Measurements from ENCODE around the gene EIF4E2.

EIF4E2 gene

DNA sequence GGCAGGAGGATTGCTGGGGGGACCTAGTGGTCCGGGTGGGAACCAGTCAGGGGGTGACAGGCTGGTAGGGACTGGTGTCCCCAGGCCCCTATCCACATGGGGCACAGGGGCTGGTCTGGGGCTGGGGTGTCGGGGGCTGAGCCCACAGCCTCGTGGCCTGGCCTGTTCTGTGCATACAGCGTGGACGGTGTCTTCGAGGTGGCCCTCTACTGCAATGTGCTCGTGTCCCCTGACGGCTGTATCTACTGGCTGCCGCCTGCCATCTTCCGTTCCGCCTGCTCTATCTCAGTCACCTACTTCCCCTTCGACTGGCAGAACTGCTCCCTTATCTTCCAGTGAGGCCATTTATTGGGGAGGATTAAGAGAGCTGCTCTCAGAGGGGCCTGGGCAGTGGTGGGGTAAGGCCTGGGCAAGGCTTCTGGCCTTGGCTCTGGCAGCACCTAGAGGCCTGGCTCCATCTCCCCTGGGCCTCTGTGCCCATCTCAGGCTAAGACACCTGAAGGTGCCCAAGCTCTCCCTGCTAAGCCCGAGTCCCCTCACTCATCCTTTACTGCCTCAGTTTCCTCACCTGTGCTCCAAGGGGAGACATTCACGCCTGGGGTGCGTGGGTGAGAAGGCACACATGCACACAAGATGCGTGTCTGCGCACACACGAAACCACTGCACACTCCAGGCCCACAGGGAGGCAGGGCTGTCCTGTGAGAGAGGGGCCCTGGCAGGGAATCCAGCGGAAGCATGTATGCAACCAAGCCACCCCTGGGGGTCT, 9.1 kb upstream of the EIF4E2 start:
- H4K20me1 ChIP-seq (ENCODE audit: insufficient read depth, low read length): no peaks in the 10 kb centered on the region
- H3K4me3 ChIP-seq (ENCODE audit: low read length): no peak overlapping the region
- no peaks in the 10 kb centered on the region for H3K36me3 ChIP-seq (replicated peaks; ENCODE audit: low read depth, low read length)
- no peak overlapping the region for H3K27ac ChIP-seq (ENCODE audit: low read length)
- H3K9me3 ChIP-seq (ENCODE audit: insufficient read depth, low read length): no peaks in the 10 kb centered on the region
- H3K79me2 ChIP-seq (ENCODE audit: low read length): no peaks in the 10 kb centered on the region
- H3K27me3 ChIP-seq (ENCODE audit: low read depth, low read length): no peaks in the 10 kb centered on the region
- no peaks in the 10 kb centered on the region for H3K4me1 ChIP-seq (ENCODE audit: low read length)
- H3K4me2 ChIP-seq (ENCODE audit: low read length): no peak overlapping the region
- TF ChIP-seq, protein P1, sequence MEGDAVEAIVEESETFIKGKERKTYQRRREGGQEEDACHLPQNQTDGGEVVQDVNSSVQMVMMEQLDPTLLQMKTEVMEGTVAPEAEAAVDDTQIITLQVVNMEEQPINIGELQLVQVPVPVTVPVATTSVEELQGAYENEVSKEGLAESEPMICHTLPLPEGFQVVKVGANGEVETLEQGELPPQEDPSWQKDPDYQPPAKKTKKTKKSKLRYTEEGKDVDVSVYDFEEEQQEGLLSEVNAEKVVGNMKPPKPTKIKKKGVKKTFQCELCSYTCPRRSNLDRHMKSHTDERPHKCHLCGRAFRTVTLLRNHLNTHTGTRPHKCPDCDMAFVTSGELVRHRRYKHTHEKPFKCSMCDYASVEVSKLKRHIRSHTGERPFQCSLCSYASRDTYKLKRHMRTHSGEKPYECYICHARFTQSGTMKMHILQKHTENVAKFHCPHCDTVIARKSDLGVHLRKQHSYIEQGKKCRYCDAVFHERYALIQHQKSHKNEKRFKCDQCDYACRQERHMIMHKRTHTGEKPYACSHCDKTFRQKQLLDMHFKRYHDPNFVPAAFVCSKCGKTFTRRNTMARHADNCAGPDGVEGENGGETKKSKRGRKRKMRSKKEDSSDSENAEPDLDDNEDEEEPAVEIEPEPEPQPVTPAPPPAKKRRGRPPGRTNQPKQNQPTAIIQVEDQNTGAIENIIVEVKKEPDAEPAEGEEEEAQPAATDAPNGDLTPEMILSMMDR (IDR thresholded peaks at IDR 0.05; ENCODE audit: low read depth, low read length): no peak
- no peak for TF ChIP-seq EZH2phosphoT487 (IDR thresholded peaks at IDR 0.05; ENCODE audit: low read depth)
- no peak overlapping the region for H2AFZ ChIP-seq (ENCODE audit: low read depth, low read length)
- no peak overlapping the region for H3K9ac ChIP-seq (ENCODE audit: low read length)

DNA sequence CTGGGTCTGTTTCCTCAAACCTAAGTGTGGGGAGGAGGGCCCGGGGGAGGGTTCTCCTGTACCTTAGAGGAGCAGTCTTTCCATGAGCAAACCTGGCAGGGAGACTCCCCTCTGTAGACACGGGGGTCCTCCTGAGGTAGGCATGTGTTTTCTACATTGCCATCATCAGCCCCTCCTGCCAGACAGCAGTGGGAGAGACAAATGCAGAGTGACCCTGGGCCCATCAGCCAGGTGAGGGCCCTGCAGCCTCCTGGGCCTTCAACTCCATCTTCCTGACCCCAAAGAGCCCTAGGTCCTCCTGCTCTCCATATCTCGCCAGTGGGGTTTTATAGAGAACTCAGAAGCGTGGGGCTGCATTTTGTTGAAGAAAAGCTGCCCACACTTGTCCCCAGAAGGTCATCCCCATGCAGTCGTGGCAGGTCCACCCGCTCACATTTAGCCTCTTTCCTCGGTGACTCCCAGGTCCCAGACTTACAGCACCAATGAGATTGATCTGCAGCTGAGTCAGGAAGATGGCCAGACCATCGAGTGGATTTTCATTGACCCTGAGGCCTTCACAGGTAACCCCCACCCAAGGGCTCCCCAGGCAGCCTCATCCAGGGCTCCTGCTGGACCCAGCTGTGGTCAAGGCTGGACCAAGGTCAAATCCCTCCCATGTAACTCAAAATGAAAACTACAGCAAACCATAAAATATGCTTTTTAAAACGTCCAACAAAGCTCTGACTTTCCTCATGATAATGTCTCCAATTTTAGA, 8.4 kb upstream of the EIF4E2 start:
- Histone ChIP-seq H3K4me2 (ENCODE audit: low read length) (no peak overlapping the region), H3K27me3 (ENCODE audit: low read depth, low read length) (no peaks in the 10 kb centered on the region), H3K36me3 (replicated peaks; ENCODE audit: low read depth, low read length) (peaks cover 5% of the 10 kb centered on the region), H3K27ac (ENCODE audit: low read length) (no peak overlapping the region), H2AFZ (ENCODE audit: low read depth, low read length) (no peak overlapping the region), H3K79me2 (ENCODE audit: low read length) (0 out of 2 replicates have a peak, but pooled peaks cover 7% of the 10 kb centered on the region), H3K9me3 (ENCODE audit: insufficient read depth, low read length) (no peaks in the 10 kb centered on the region), H3K4me1 (ENCODE audit: low read length) (no peaks in the 10 kb centered on the region), H3K9ac (ENCODE audit: low read length) (no peak overlapping the region), H4K20me1 (ENCODE audit: insufficient read depth, low read length) (no peaks in the 10 kb centered on the region), H3K4me3 (ENCODE audit: low read length) (no peak overlapping the region)
- TF ChIP-seq, protein P1 (IDR thresholded peaks at IDR 0.05; ENCODE audit: low read depth, low read length): no peak
- no peak for TF ChIP-seq EZH2phosphoT487 (IDR thresholded peaks at IDR 0.05; ENCODE audit: low read depth)

DNA sequence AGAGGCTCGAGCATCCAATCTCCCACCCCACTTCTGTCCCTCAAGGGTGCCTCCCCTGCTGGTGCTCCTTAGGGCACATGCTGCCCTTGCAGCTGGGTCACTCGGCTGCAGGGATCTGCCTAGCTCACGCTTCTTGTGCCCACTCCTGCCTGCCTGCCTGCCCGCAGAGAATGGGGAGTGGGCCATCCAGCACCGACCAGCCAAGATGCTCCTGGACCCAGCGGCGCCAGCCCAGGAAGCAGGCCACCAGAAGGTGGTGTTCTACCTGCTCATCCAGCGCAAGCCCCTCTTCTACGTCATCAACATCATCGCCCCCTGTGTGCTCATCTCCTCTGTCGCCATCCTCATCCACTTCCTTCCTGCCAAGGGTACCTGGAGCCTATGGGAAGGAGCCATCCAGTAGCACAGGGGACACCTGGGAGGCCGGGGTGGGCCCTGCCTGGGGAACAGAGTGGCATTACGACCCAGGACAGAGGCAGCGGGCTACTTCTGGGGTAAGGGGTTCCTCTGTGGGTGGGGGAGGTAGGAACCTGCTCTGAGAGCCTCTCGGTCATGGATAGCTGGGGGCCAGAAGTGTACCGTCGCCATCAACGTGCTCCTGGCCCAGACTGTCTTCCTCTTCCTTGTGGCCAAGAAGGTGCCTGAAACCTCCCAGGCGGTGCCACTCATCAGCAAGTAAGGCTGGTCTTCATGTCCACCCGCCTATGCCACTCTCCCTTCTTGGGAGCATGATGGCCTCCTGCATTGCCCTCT, 7.6 kb upstream of the EIF4E2 start:
- Histone ChIP-seq H3K4me3 (ENCODE audit: low read length) (no peak overlapping the region), H3K4me1 (ENCODE audit: low read length) (no peaks in the 10 kb centered on the region), H3K9me3 (ENCODE audit: insufficient read depth, low read length) (no peaks in the 10 kb centered on the region), H3K4me2 (ENCODE audit: low read length) (no peak overlapping the region), H2AFZ (ENCODE audit: low read depth, low read length) (no peak overlapping the region), H3K36me3 (replicated peaks; ENCODE audit: low read depth, low read length) (peaks cover 10% of the 10 kb centered on the region), H3K79me2 (ENCODE audit: low read length) (peaks cover 13% of the 10 kb centered on the region; the same call in 1 of the 2 replicates), H3K9ac (ENCODE audit: low read length) (no peak overlapping the region), H3K27me3 (ENCODE audit: low read depth, low read length) (no peaks in the 10 kb centered on the region), H3K27ac (ENCODE audit: low read length) (no peak overlapping the region), H4K20me1 (ENCODE audit: insufficient read depth, low read length) (no peaks in the 10 kb centered on the region)
- TF ChIP-seq EZH2phosphoT487 (IDR thresholded peaks at IDR 0.05; ENCODE audit: low read depth): no peak
- TF ChIP-seq, protein P1 (IDR thresholded peaks at IDR 0.05; ENCODE audit: low read depth, low read length): no peak

DNA sequence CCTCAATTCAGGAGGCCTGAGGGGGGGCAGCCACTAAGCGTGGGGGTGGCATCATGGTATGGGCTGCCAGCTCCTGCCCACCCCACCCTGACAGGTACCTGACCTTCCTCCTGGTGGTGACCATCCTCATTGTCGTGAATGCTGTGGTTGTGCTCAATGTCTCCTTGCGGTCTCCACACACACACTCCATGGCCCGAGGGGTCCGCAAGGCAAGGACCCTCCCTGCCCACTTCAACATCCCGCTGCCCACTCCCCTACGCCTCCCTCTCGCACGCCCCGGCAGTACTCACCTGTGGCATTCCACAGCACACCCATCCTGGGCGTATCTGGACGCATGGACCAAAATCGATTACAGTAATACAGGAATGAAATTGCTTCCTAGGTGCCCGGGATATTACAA, 7.0 kb upstream of the EIF4E2 start:
- H3K4me3 ChIP-seq (ENCODE audit: low read length): no peak overlapping the region
- no peak overlapping the region for H3K9ac ChIP-seq (ENCODE audit: low read length)
- no peaks in the 10 kb centered on the region for H3K27me3 ChIP-seq (ENCODE audit: low read depth, low read length)
- peaks cover 17% of the 10 kb centered on the region for H3K79me2 ChIP-seq (ENCODE audit: low read length)
- TF ChIP-seq EZH2phosphoT487 (IDR thresholded peaks at IDR 0.05; ENCODE audit: low read depth): no peak
- TF ChIP-seq, protein P1 (IDR thresholded peaks at IDR 0.05; ENCODE audit: low read depth, low read length): no peak
- peaks cover 10% of the 10 kb centered on the region for H3K36me3 ChIP-seq (replicated peaks; ENCODE audit: low read depth, low read length)
- no peaks in the 10 kb centered on the region for H3K4me1 ChIP-seq (ENCODE audit: low read length)
- H3K9me3 ChIP-seq (ENCODE audit: insufficient read depth, low read length): no peaks in the 10 kb centered on the region
- no peak overlapping the region for H2AFZ ChIP-seq (ENCODE audit: low read depth, low read length)
- no peak overlapping the region for H3K27ac ChIP-seq (ENCODE audit: low read length)
- no peaks in the 10 kb centered on the region for H4K20me1 ChIP-seq (ENCODE audit: insufficient read depth, low read length)
- H3K4me2 ChIP-seq (ENCODE audit: low read length): no peak overlapping the region

All from OCI-LY3 (cell line).